Body of pancreas (tissue), 4 donors: ENCODE data around the gene MED8. TPM values are rescaled to one million over a fixed set of nuclear protein-coding genes. Genes with fewer than 3 reads are reported as not detected.

Experiments
- ATAC-seq: fragments of 150-250 bp; one replicate; pipeline ENCODE4 v1.9.1; 2016
- DNase-seq, 4 donors: peaks; one replicate each; pipeline ENCODE4 v3.0.0-alpha.2; 2019
- H3K27ac ChIP-seq, 4 donors: fragments of 200-600 bp; sonication (generic); 1 replicate in 3 of 4; 2 replicates in 1 of 4; pipeline versions ENCODE4 v1.5.1 to v1.6.1; 2016 to 2019; ENCODE audit warnings: mild to moderate bottlenecking in 1 of 4, mixed read lengths in 1 of 4, moderate library complexity in 1 of 4
- H3K27me3 ChIP-seq, 2 donors: fragments of 200-600 bp; sonication (generic); one replicate each; pipeline ENCODE4 v1.6.0; 2016; ENCODE audit warnings: mild to moderate bottlenecking in 1 of 2
- H3K36me3 ChIP-seq, 2 donors: fragments of 200-600 bp; sonication (generic); replicated peaks in 1 of 2; 2 replicates each; pipeline ENCODE4 v1.5.1; 2016; ENCODE audit warnings: low read depth in 2 of 2; ENCODE audit not compliant: insufficient read depth in 1 of 2
- H3K4me1 ChIP-seq: fragments of 200-600 bp; sonication (generic); one replicate; pipeline ENCODE4 v1.6.0; 2016
- H3K4me3 ChIP-seq, 2 donors: fragments of 200-600 bp; sonication (generic); 1 replicate in 1 of 2; 2 replicates in 1 of 2; pipeline ENCODE4 v1.5.1; 2016 to 2019
- H3K9me3 ChIP-seq, 3 donors: fragments of 200-600 bp; sonication (generic); 1 replicate in 2 of 3; 2 replicates in 1 of 3; pipeline ENCODE4 v1.5.1; 2016
- POLR2A ChIP-seq, 3 donors: fragments of 450-650 bp; IDR thresholded peaks; one replicate each; pipeline ENCODE4 v1.6.1; 2016; ENCODE audit warnings: antibody characterized with exemption in 3 of 3, mild to moderate bottlenecking in 2 of 3
- WGBS, 2 donors: methylation state at CpG; one replicate each; pipeline ENCODE4 v1.1.5; 2017; 5-methylcytosine and 5-hydroxymethylcytosine counted together
- intact Hi-C: fragments of 100-400 bp; cut with DNase I; formaldehyde crosslinking; loops from one replicate; pipeline ENCODE4 v1.15.1; 2023
- microRNA-seq, 2 donors: library from miRNA; unstranded; fragments of <30 nt; microRNA quantifications; one replicate each; pipeline ENCODE4, GENCODE V29; 2016; ENCODE audit warnings: borderline number of aligned reads in 2 of 2, borderline replicate concordance in 2 of 2
- total RNA-seq, 2 donors: library from RNA; depleted of rRNA; stranded (reverse); fragments of >200 nt; gene quantifications; one replicate each; pipeline ENCODE4 v1.1.0, GENCODE V29; 2016
- TF ChIP-seq, protein P1 (sequence below), 7 experiments: fragments of 450-650 bp in 4 of 7; fragments of 200-600 bp in 3 of 7; sonication (generic) in 3 of 7; IDR thresholded peaks; one replicate each; pipeline ENCODE4 v1.5.1; 2016 to 2019; ENCODE audit warnings: antibody characterized with exemption in 7 of 7

The MED8 gene
- total RNA-seq, 2 donors from 2014 or later: 19.4 to 22.1 TPM

GRCh38 chr1:43337588-43337987, 52.0 kb downstream of the MED8 start, which contains the start of gene MPL:
Gene MPL (plus strand): TSS chr1:43337818. CDS start chr1:43337849, 31 bp downstream.
- Histone ChIP-seq H3K27ac (no peak within 1 kb of the TSS), H3K4me3 (no peak within 1 kb of the TSS), H3K9me3 (no peaks in the 10 kb centered on the region), H3K27me3 (no peaks in the 10 kb centered on the region), H3K36me3 (no peaks in the 10 kb centered on the region), H3K4me1 (no peaks in the 10 kb centered on the region)
- no peak for TF ChIP-seq POLR2A (IDR thresholded peaks at IDR 0.05)
- TF ChIP-seq, protein P1, sequence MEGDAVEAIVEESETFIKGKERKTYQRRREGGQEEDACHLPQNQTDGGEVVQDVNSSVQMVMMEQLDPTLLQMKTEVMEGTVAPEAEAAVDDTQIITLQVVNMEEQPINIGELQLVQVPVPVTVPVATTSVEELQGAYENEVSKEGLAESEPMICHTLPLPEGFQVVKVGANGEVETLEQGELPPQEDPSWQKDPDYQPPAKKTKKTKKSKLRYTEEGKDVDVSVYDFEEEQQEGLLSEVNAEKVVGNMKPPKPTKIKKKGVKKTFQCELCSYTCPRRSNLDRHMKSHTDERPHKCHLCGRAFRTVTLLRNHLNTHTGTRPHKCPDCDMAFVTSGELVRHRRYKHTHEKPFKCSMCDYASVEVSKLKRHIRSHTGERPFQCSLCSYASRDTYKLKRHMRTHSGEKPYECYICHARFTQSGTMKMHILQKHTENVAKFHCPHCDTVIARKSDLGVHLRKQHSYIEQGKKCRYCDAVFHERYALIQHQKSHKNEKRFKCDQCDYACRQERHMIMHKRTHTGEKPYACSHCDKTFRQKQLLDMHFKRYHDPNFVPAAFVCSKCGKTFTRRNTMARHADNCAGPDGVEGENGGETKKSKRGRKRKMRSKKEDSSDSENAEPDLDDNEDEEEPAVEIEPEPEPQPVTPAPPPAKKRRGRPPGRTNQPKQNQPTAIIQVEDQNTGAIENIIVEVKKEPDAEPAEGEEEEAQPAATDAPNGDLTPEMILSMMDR (IDR thresholded peaks at IDR 0.05): no peak
- 76 to 79% methylated on average over 2 to 3 of the region's 3 CpGs for WGBS, 2 donors
- DNase-seq (no peak), ATAC-seq (no peak)
- intact Hi-C loops: no loop called here

DNA sequence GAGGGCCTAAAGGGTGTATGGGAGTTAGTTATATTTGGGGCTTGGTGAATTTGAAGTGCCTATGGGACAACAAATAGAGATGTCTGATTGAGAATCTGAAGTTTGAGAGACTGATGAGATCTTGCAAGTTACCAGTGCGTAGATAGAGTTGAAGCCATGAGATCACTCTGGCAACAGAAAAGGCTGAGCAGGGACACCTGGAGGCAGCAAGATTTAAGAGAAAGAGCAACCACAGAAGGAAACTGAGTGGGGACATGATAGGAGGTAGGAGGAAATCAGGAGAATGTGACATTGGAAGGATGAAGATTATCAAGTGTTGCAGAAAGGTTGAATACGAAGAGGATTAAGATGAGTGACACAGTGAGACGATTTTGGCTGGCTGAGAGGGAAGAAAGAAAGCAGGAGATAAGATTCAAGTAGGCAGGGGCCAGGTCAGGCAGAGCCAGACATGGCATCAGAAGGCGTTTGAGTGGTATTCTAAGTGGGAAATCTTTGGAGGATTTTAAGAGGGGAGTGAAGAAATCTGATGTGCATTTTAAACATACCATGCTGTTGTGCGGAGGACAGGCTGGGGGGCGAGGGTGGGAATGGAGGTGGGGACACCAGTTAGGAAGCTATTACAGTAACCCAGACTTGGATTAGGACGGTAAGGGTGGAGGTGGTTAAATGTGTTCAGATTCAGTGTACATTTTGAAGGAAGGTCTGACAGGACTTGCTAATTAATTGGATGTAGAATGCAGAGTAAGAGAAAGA, 55.0 kb downstream of the MED8 start:
- H3K36me3 ChIP-seq: no peaks in the 10 kb centered on the region
- intact Hi-C loops: no loop called here

More for the DNA sequence above, 55.0 kb downstream of the MED8 start:
- Histone ChIP-seq H3K4me3 (no peak overlapping the region), H3K9me3 (no peaks in the 10 kb centered on the region), H3K27me3 (no peaks in the 10 kb centered on the region), H3K27ac (no peak overlapping the region), H3K4me1 (no peaks in the 10 kb centered on the region)
- DNase-seq (no peak), ATAC-seq (no peak)
- TF ChIP-seq, protein P1 (IDR thresholded peaks at IDR 0.05): peak in 2 of 7 experiments; percentile 11 to 17
- no peak for TF ChIP-seq POLR2A (IDR thresholded peaks at IDR 0.05)
- WGBS, 2 donors: 69 to 71% methylated on average over 7 of the region's 7 CpGs

Small RNA genes within 50 kb of the gene (microRNA-seq; reads per million reads assigned to microRNA genes)
- 1.4 to 3.6 reads per million in 2 donors for gene MIR6734

Other genes starting within 250 kb of the MED8 start
- 10 to 100 TPM; 27.5 to 35.3 TPM for gene EBNA1BP2, start 217.5 kb downstream of the MED8 start, total RNA-seq
- 1 to 10 TPM in 1 of 2 donors, under 1 TPM in 1; 0.26 to 1.3 TPM for gene CFAP57, start 217.5 kb downstream of the MED8 start, total RNA-seq
- 10 to 100 TPM; 45.8 to 51.1 TPM for gene TMEM125, start 119.8 kb downstream of the MED8 start, total RNA-seq
- 10 to 100 TPM in 1 of 2 donors, 1 to 10 TPM in 1; 6.6 to 11.7 TPM for gene C1orf210, start 104.2 kb downstream of the MED8 start, total RNA-seq
- 10 to 100 TPM; 12.2 to 14.0 TPM for gene TIE1, start 88.8 kb downstream of the MED8 start, total RNA-seq
- not detected for gene MPL, start 52.0 kb downstream of the MED8 start, total RNA-seq
- gene CDC20, start 30.8 kb downstream of the MED8 start, total RNA-seq: 1 to 10 TPM in 1 of 2 donors, not detected in 1; 2.3 TPM
- gene ELOVL1, start 21.8 kb downstream of the MED8 start, total RNA-seq: 10 to 100 TPM; 17.5 to 21.8 TPM
- 10 to 100 TPM; 25.9 to 61.6 TPM for gene SZT2, start 99 bp upstream of the MED8 start, total RNA-seq
- 100 to 1,000 TPM; 101 to 157 TPM for gene HYI, start 64.1 kb upstream of the MED8 start, total RNA-seq
- 10 to 100 TPM; 81.7 to 89.0 TPM for gene PTPRF, start 141.1 kb upstream of the MED8 start, total RNA-seq